CD4-positive, alpha-beta T cell treated with Interleukin-1 beta for 1 hour (primary cell): ENCODE data around the gene C9orf78.

Experiments
- DNase-seq, 2 donors: peaks; one replicate each; pipeline ENCODE4 v3.0.0-alpha.2; 2020 to 2022

Gene C9orf78, protein sequence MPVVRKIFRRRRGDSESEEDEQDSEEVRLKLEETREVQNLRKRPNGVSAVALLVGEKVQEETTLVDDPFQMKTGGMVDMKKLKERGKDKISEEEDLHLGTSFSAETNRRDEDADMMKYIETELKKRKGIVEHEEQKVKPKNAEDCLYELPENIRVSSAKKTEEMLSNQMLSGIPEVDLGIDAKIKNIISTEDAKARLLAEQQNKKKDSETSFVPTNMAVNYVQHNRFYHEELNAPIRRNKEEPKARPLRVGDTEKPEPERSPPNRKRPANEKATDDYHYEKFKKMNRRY

GRCh38 chr9:129835128-129835859, at the start of gene C9orf78, which contains the start of gene USP20:
C9orf78 (minus strand) TSS chr9:129835275; CDS start chr9:129835221, 54 bp downstream.
USP20 (plus strand) TSS chr9:129835458; CDS start chr9:129852556, 17,098 bp downstream.
- DNase-seq, result peak; percentile 97 to 98

DNA sequence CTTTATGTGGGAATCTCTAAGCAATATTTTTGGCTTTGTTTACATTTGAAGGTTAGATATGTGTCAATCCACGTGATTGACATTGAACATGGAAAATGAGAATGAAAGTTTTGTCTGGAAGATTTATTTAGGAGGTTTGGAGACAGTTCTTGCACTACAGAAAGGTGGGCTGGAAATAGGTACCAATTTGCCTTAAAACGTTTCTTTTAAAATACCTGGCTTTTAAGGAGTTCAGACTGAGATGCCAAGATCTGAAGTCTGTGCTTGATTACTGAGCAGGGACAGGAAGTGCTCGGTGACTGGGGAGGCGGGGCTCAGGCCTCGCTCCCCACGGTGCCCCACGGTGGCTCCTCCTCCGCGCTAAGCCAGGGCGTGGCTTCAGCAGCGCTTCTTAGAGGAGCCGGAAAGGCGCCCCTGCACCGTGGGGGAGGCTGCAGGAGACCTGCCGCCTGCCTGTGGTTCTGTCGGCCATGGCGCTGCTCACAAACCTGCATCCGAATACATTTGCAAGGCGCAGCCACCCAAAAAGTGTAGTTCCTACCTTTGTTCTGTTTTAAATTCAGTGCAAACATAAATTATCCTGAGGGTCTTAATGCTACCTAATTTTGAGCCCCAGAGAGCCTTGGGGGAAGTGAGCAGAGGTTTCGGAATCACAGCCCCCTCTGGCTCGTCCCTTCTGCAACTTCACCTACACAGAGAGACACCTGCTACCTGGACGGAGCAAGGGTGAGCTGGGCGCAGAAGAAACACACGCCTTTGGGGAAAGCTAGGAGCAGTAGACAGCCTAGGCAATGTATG, 49.3 kb upstream of the C9orf78 start:
- DNase-seq, result peak; percentile 95

DNA sequence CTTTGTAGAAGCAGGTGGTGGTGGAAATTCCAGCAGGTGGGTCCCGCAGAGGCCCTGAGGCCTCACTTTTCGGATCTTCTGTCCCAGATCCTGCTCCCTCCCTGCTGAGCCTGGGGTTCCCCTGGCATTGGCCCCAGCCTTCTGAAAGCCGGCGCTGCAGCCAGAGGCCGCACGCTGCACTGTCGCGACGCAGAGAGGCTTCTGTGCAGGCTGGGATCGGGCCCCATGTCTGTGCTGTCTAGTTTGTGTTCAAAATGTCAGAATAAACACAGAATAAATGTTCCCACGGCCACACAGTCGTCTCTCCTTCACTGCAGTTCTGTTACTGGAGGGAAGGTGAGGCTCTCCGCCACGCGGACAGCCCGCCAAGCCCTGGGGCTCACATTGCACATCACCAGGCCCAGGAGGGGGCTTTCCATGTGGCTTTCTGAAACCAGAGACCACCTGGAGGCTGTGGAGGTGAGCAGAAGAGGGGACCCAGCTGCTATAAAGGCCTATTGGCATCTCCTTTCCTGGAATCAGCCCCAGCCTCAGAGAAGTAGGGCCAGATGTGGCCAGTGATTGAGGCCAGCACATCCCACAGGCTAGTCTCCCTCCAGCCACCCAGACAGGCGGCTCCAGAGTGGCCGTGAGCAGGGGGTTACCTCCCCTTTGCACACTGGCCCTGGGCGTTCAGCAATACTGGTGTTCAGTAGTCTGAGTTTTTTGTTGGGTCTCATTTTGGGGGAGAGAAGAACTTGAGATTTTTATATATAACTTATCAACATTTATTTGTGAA, 46.7 kb upstream of the C9orf78 start:
- DNase-seq, result no peak

- no peak for DNase-seq
Observed at GRCh38 chr9:129880654-129881546, 45.8 kb upstream of the C9orf78 start.

- DNase-seq, result no peak
Observed at GRCh38 chr9:129879991-129880653, 45.0 kb upstream of the C9orf78 start.

DNA sequence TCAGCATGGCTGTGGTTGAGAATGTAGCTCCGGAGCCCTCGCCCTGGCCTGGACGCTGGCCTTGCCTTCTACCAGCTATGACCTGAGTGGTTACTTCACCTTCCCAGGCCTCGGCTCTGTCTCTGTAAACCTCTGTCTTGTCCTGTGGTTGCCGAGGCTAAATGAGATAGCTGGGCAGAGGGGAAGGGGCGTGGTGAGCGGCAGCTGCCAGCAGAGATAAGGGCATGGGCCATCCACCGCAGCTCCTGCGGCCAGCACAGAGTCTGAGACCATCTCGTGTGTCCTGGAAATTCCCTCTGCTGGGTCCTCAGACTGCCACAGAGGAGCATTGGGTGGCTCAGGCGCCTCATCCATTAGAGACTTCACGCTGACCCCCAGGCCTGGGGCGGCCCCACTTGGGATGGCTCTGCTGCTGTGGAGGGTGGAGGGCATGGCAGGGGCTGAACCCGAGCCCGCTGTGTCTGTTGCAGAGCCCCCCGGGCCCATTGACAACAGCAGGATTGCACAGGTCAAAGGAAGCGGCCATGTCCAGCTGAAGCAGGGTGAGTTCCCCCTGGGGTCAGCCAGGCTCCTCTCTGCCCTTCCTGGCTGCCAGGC, 44.1 kb upstream of the C9orf78 start:
- peak in 1 of 2 donors; percentile 23 for DNase-seq

GRCh38 chr9:129878291-129878690, 43.2 kb upstream of the C9orf78 start:
- no peak for DNase-seq

GRCh38 chr9:129876815-129877214, 41.7 kb upstream of the C9orf78 start:
- DNase-seq, result peak in 1 of 2 donors; percentile 21

DNA sequence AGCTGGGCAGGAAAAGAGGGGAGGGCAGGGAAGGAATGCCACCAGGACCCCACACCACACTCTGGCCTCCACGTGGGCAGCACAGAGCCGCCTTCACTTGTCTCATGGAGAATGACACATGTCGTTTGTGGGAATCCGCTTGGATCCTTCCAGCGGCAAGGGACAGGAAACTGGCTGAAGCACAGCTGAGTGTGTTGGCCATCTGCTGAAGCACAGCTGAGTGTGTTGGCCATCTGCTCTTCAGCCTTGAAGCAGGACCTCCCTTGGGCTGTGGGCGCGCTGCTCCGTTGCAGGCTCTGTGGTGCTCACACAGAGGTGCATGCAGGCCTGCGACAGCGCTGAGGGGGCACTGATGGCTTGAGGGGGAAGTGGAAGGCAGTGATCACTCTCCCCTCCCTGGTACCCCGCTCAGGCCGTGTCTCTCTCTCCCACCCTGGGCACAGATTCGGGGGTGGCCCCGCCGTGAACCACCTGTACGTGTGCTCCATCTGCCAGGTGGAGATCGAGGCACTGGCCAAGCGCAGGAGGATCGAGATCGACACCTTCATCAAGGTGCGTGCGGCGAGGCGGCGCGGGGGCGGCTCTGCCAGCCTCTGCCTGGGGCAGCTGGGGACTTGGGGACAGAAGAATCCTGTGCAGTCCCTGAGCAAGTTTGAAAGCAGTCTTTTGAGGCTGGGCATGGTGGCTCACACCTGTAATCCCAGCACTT, 40.8 kb upstream of the C9orf78 start:
- no peak for DNase-seq

DNA sequence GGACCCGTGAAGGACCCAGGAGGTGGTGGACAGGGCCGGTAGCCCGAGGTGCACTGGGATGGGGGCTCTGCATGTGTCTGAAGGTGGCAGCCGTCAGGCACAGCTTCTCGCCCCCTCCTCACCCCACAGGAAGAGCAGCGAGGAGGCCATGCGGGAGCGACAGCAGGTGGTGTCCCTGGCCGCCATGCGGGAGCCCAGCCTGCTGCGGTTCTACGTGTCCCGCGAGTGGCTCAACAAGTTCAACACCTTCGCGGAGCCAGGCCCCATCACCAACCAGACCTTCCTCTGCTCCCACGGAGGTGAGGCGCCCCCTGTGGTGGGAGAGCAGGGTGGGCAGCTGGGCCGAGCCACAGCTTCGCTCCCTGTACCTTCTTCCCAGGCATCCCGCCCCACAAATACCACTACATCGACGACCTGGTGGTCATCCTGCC, 40.1 kb upstream of the C9orf78 start:
- DNase-seq, result no peak

GRCh38 chr9:129874261-129875101, 39.4 kb upstream of the C9orf78 start:
- no peak for DNase-seq

- DNase-seq, result no peak
Observed at GRCh38 chr9:129873563-129874190, 38.6 kb upstream of the C9orf78 start.

DNA sequence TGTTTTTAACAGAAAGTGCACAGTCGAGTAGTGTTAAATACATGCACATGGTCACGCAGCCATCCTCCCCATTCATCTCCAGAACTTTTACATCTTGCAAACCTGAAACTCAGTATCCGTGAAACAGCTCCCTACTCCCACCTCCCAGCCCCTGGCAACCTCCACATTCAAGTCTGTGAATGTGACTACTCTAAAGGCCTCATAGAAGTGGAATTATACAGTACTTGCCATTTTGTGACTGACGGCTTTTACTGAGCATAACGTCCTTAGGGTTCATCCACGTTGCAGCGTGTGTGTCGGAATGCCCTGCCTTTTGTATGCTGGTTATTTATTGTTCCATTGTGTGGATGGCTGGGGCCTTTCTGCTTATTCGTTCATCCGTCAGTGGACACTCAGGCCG, 36.0 kb upstream of the C9orf78 start:
- no peak for DNase-seq

DNA sequence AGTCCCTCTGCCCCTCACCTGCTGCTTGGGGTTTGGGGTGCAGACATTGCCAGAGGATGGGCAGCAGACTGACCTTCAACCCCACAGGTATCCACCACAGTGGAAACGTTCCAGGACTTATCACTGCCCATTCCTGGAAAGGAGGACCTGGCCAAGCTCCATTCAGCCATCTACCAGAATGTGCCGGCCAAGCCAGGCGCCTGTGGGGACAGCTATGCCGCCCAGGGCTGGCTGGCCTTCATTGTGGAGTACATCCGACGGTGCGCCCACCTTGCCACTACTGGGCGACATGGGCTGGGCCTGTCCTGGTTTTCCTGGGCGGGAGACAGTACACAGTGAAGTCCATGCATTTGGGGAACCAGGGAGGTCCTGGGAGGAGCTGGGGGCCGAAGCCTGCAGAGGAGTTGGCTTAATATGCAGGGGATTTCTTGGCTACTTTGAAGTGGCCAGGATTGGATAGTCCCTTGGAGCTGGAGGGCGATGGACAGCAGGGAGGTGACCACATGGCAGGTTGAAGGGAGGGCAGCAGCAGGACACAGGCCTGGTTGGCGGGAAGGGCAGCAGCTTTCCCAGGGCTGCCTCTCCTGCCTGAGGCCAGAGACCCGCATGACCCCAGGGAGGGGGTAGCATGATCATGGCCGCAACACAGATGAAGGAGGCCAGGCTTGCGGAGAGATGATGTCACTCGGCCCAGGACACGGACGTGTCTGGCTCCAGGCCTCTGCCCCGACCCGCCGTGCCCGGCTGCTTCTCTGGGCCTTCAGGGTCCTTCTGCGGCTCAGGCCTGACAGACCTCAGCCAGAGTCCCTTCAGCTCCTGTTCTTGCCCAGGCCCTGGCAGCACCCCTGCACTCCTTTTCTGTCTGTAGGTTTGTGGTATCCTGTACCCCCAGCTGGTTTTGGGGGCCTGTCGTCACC, 34.8 kb upstream of the C9orf78 start:
- DNase-seq, result no peak

DNA sequence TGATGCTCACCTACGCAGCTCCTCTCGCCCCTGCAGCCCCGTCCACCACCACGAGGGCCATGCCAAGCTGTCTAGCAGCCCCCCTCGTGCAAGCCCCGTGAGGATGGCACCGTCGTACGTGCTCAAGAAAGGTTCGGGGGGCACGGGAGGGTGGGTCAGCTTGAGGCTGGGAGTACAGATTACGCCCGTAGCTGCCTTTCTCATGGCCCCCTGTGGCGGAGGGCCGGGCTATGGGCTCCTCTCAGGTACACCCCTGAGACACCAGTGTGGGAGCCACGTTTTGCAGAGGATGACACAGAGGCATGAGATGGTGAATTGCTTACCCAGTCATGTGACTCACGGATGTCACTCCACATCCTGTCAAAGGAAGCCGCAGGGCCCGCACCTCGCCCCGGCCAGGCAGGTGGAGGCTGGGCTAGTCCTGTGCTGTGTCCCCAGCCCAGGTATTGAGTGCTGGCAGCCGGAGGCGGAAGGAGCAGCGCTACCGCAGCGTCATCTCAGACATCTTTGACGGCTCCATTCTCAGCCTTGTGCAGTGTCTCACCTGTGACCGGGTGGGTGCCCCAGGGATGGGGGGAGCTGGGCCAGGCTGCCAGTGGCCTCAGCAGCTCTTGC, 33.9 kb upstream of the C9orf78 start:
- peak; percentile 91 to 93 for DNase-seq

GRCh38 chr9:129868023-129868871, 33.2 kb upstream of the C9orf78 start:
- no peak for DNase-seq
